Stimulated activated naive CD8-positive, alpha-beta T cell treated with anti-CD3 and anti-CD28 coated beads, Interleukin-15, Interleukin-2, amounts not matched to agents 100 ng/mL and 50 ng/mL, for 24 hours (primary cell): ENCODE results near the gene DOCK2.
"Not testable (repeated sequence)": the region's sequence is repeated elsewhere in the genome, so short reads cannot be mapped to it uniquely, and the experiment has no call there.

ENCODE experiments used
- H3K27ac Mint-ChIP-seq: one replicate; pipeline ENCODE4 v1.8.0; 2021; ENCODE audit warnings: mild to moderate bottlenecking, mixed read lengths
- H3K27me3 Mint-ChIP-seq: one replicate; pipeline ENCODE4 v1.8.0; 2021; ENCODE audit warnings: mixed read lengths
- H3K36me3 Mint-ChIP-seq: one replicate; pipeline ENCODE4 v1.8.0; 2021; ENCODE audit warnings: low read depth, mixed read lengths
- H3K4me1 Mint-ChIP-seq: one replicate; pipeline ENCODE4 v1.8.0; 2021; ENCODE audit warnings: low read depth, mixed read lengths
- H3K4me3 Mint-ChIP-seq: one replicate; pipeline ENCODE4 v1.8.0; 2021; ENCODE audit warnings: mild to moderate bottlenecking, mixed read lengths
- H3K9me3 Mint-ChIP-seq: one replicate; pipeline ENCODE4 v1.8.0; 2021; ENCODE audit warnings: mixed read lengths

Gene DOCK2

GRCh38 chr5:169653091-169653490 is 16.0 kb downstream of the DOCK2 start:
- peak overlapping the region; percentile 57 for H3K27ac Mint-ChIP-seq
- no peaks in the 10 kb centered on the region for H3K27me3 Mint-ChIP-seq
- H3K4me3 Mint-ChIP-seq = no peak overlapping the region
- peaks cover 78% of the 10 kb centered on the region for H3K36me3 Mint-ChIP-seq
- peaks cover 96% of the 10 kb centered on the region for H3K4me1 Mint-ChIP-seq
- H3K9me3 Mint-ChIP-seq = no peaks in the 10 kb centered on the region

GRCh38 chr5:169655353-169655752 is 18.3 kb downstream of the DOCK2 start:
- Mint-ChIP-seq H3K4me3 (no peak overlapping the region), H3K4me1 (peaks cover 83% of the 10 kb centered on the region), H3K27me3 (no peaks in the 10 kb centered on the region), H3K27ac (peak overlapping the region; percentile 77), H3K36me3 (peaks cover 83% of the 10 kb centered on the region), H3K9me3 (no peaks in the 10 kb centered on the region)

- peak overlapping the region; percentile 77 for H3K27ac Mint-ChIP-seq
- peaks cover under 1% of the 10 kb centered on the region for H3K9me3 Mint-ChIP-seq
- H3K27me3 Mint-ChIP-seq = no peaks in the 10 kb centered on the region
- H3K4me3 Mint-ChIP-seq = peak overlapping the region; percentile 41
- peaks cover 83% of the 10 kb centered on the region for H3K36me3 Mint-ChIP-seq
- peaks cover 73% of the 10 kb centered on the region for H3K4me1 Mint-ChIP-seq
Measured at GRCh38 chr5:169656125-169656901, 19.2 kb downstream of the DOCK2 start.

- Mint-ChIP-seq H3K27me3 (no peaks in the 10 kb centered on the region), H3K9me3 (peaks cover 7% of the 10 kb centered on the region), H3K4me3 (peak overlapping the region; percentile 55), H3K27ac (peak overlapping the region; percentile 73), H3K4me1 (peaks cover 73% of the 10 kb centered on the region), H3K36me3 (peaks cover 85% of the 10 kb centered on the region)
Measured at GRCh38 chr5:169657127-169657526, 20.1 kb downstream of the DOCK2 start.

GRCh38 chr5:169662451-169662850 is 25.4 kb downstream of the DOCK2 start:
- H3K27ac Mint-ChIP-seq, H3K27me3 Mint-ChIP-seq, H3K4me3 Mint-ChIP-seq: not testable (repeated sequence)
- Mint-ChIP-seq H3K9me3 (peaks cover 16% of the 10 kb centered on the region), H3K36me3 (peaks cover 64% of the 10 kb centered on the region), H3K4me1 (peaks cover 44% of the 10 kb centered on the region)

- Mint-ChIP-seq H3K4me3 (no peak overlapping the region), H3K4me1 (peaks cover 39% of the 10 kb centered on the region), H3K27ac (no peak overlapping the region)
Measured at GRCh38 chr5:169663537-169663936, 26.5 kb downstream of the DOCK2 start.

GRCh38 chr5:169666365-169666764 is 29.3 kb downstream of the DOCK2 start:
- no peaks in the 10 kb centered on the region for H3K27me3 Mint-ChIP-seq
- H3K9me3 Mint-ChIP-seq = peaks cover 16% of the 10 kb centered on the region
- peaks cover 43% of the 10 kb centered on the region for H3K4me1 Mint-ChIP-seq
- peaks cover 48% of the 10 kb centered on the region for H3K36me3 Mint-ChIP-seq
- H3K27ac Mint-ChIP-seq = no peak overlapping the region
- H3K4me3 Mint-ChIP-seq = no peak overlapping the region

More at GRCh38 chr5:169663537-169663936, 26.5 kb downstream of the DOCK2 start:
- Mint-ChIP-seq H3K36me3 (peaks cover 60% of the 10 kb centered on the region), H3K9me3 (peaks cover 16% of the 10 kb centered on the region), H3K27me3 (no peaks in the 10 kb centered on the region)

GRCh38 chr5:169667896-169668674 is 31.0 kb downstream of the DOCK2 start:
- H3K27me3 Mint-ChIP-seq = no peaks in the 10 kb centered on the region
- no peak overlapping the region for H3K27ac Mint-ChIP-seq
- H3K4me3 Mint-ChIP-seq = no peak overlapping the region
- peaks cover 35% of the 10 kb centered on the region for H3K4me1 Mint-ChIP-seq
- peaks cover 43% of the 10 kb centered on the region for H3K36me3 Mint-ChIP-seq
- peaks cover 5% of the 10 kb centered on the region for H3K9me3 Mint-ChIP-seq

GRCh38 chr5:169668732-169669131 is 31.7 kb downstream of the DOCK2 start:
- no peak overlapping the region for H3K27ac Mint-ChIP-seq

GRCh38 chr5:169670769-169671525 is 33.9 kb downstream of the DOCK2 start:
- Mint-ChIP-seq H3K4me1 (peaks cover 20% of the 10 kb centered on the region), H3K4me3 (no peak overlapping the region), H3K9me3 (no peaks in the 10 kb centered on the region), H3K36me3 (peaks cover 42% of the 10 kb centered on the region), H3K27ac (peak overlapping the region; percentile 8), H3K27me3 (no peaks in the 10 kb centered on the region)

More at GRCh38 chr5:169668732-169669131, 31.7 kb downstream of the DOCK2 start:
- Mint-ChIP-seq H3K36me3 (peaks cover 36% of the 10 kb centered on the region), H3K9me3 (peaks cover 5% of the 10 kb centered on the region), H3K4me3 (no peak overlapping the region), H3K27me3 (no peaks in the 10 kb centered on the region), H3K4me1 (peaks cover 34% of the 10 kb centered on the region)

GRCh38 chr5:169682026-169682425 is 45.0 kb downstream of the DOCK2 start:
- Mint-ChIP-seq H3K4me1 (no peaks in the 10 kb centered on the region), H3K9me3 (no peaks in the 10 kb centered on the region), H3K4me3 (no peak overlapping the region), H3K27ac (no peak overlapping the region), H3K36me3 (peaks cover 85% of the 10 kb centered on the region), H3K27me3 (no peaks in the 10 kb centered on the region)

- peak overlapping the region; percentile 2 for H3K27ac Mint-ChIP-seq
- H3K36me3 Mint-ChIP-seq = peaks cover 90% of the 10 kb centered on the region
- no peaks in the 10 kb centered on the region for H3K27me3 Mint-ChIP-seq
- H3K4me1 Mint-ChIP-seq = no peaks in the 10 kb centered on the region
- H3K9me3 Mint-ChIP-seq = no peaks in the 10 kb centered on the region
- no peak overlapping the region for H3K4me3 Mint-ChIP-seq
Measured at GRCh38 chr5:169686137-169686536, 49.1 kb downstream of the DOCK2 start.

GRCh38 chr5:169688106-169688505 is 51.0 kb downstream of the DOCK2 start:
- Mint-ChIP-seq H3K27ac (no peak overlapping the region), H3K4me1 (no peaks in the 10 kb centered on the region), H3K27me3 (no peaks in the 10 kb centered on the region), H3K4me3 (no peak overlapping the region), H3K9me3 (no peaks in the 10 kb centered on the region), H3K36me3 (peaks cover 82% of the 10 kb centered on the region)

- no peak overlapping the region for H3K27ac Mint-ChIP-seq
- H3K36me3 Mint-ChIP-seq = peaks cover 81% of the 10 kb centered on the region
- H3K4me3 Mint-ChIP-seq = no peak overlapping the region
- H3K27me3 Mint-ChIP-seq = no peaks in the 10 kb centered on the region
- H3K9me3 Mint-ChIP-seq = no peaks in the 10 kb centered on the region
- H3K4me1 Mint-ChIP-seq = no peaks in the 10 kb centered on the region
Measured at GRCh38 chr5:169691471-169691870, 54.4 kb downstream of the DOCK2 start.
